H1 (cell line): Measurements from ENCODE around the gene NET1. TPM values are rescaled to one million over a fixed set of nuclear protein-coding genes. Genes with fewer than 3 reads are reported as not detected.

ENCODE experiments used
- CTCF ChIA-PET: fragments of 300-600 bp; sonication (Branson Sonifier 250); formaldehyde crosslinking; loops from one replicate; lab custom pipeline; 2021; ENCODE audit not compliant: partially characterized antibody; lab: Charles Lee
- POLR2A ChIA-PET: fragments of 300-600 bp; sonication (Branson Sonifier 250); formaldehyde crosslinking; loops from one replicate; lab custom pipeline; 2021; ENCODE audit warnings: inconsistent platforms; ENCODE audit not compliant: partially characterized antibody; lab: Charles Lee
- DNase-seq, 2 experiments: peaks; one replicate each; pipeline versions ENCODE4 v3.0.0 to v3.0.0-alpha.2; 2010 to 2022; ENCODE audit warnings: low spot score in 2 of 2, low read depth in 1 of 2, mixed read lengths in 1 of 2
- FAIRE-seq: peaks from 2 replicates; lab custom pipeline; 2011; peaks lifted over from hg19 to GRCh38; lab: Jason Lieb, UNC
- H2AFZ ChIP-seq: 2 replicates; pipeline ENCODE4 v1.8.1; 2012; ENCODE audit warnings: low read length, inconsistent platforms
- H2AK5ac ChIP-seq: 2 replicates; pipeline ENCODE4 v1.6.1; 2013; ENCODE audit warnings: low read depth, low read length
- H2BK120ac ChIP-seq: replicated peaks from 2 replicates; pipeline ENCODE3; 2013; ENCODE audit warnings: low read depth, low read length, inconsistent platforms
- H2BK12ac ChIP-seq: 2 replicates; pipeline ENCODE4 v1.6.1; 2013; ENCODE audit warnings: low read depth, low read length
- H2BK15ac ChIP-seq: 2 replicates; pipeline ENCODE4 v1.6.1; 2013; ENCODE audit warnings: low read length
- H2BK20ac ChIP-seq: 2 replicates; pipeline ENCODE4 v1.6.1; 2013; ENCODE audit warnings: low read length
- H2BK5ac ChIP-seq: 2 replicates; pipeline ENCODE4 v1.6.1; 2013; ENCODE audit warnings: low read depth, low read length
- H3K14ac ChIP-seq: 2 replicates; pipeline ENCODE4 v1.6.1; 2013; ENCODE audit warnings: inconsistent platforms; ENCODE audit not compliant: insufficient read length
- H3K18ac ChIP-seq: 2 replicates; pipeline ENCODE4 v1.6.1; 2013; ENCODE audit warnings: low read length; ENCODE audit errors: extremely low read depth
- H3K23ac ChIP-seq: 2 replicates; pipeline ENCODE4 v1.6.1; 2013; ENCODE audit warnings: inconsistent platforms; ENCODE audit not compliant: insufficient read length
- H3K23me2 ChIP-seq: 2 replicates; pipeline ENCODE4 v1.6.1; 2013; ENCODE audit warnings: low read depth, low read length
- H3K27ac ChIP-seq: 2 replicates; pipeline ENCODE4 v1.6.1; 2011; ENCODE audit warnings: low read depth, low read length, inconsistent platforms
- H3K27me3 ChIP-seq, 4 experiments: replicated peaks in 1 of 4; 1 replicate in 1 of 4; 2 replicates in 3 of 4; pipeline versions ENCODE4 v1.6.1 to v1.8.1; 2011 to 2013; ENCODE audit warnings: low read length in 3 of 4, mild to moderate bottlenecking in 3 of 4, inconsistent platforms in 2 of 4, mixed read lengths in 2 of 4, moderate library complexity in 1 of 4; ENCODE audit not compliant: control insufficient read depth in 3 of 4, insufficient read depth in 3 of 4; ENCODE audit errors: extremely low read depth in 1 of 4
- H3K36me3 ChIP-seq, 4 experiments: 2 replicates each; pipeline versions ENCODE4 v1.6.1 to v1.8.1; 2011 to 2013; ENCODE audit warnings: mild to moderate bottlenecking in 4 of 4, low read length in 3 of 4, moderate library complexity in 2 of 4, control low read depth in 1 of 4, inconsistent platforms in 1 of 4; ENCODE audit not compliant: insufficient read depth in 4 of 4, control insufficient read depth in 2 of 4
- H3K4ac ChIP-seq: replicated peaks from 2 replicates; pipeline ENCODE3; 2013; ENCODE audit warnings: low read length, low read depth, mixed read lengths, inconsistent platforms; ENCODE audit not compliant: insufficient read length
- H3K4me1 ChIP-seq, 4 experiments: replicated peaks in 1 of 4; 1 replicate in 1 of 4; 2 replicates in 3 of 4; pipeline versions ENCODE4 v1.6.1 to v1.8.1; 2011 to 2013; ENCODE audit warnings: low read length in 3 of 4, inconsistent platforms in 2 of 4, mixed read lengths in 1 of 4; ENCODE audit not compliant: insufficient read depth in 4 of 4, control insufficient read depth in 3 of 4
- H3K4me2 ChIP-seq, 2 experiments: 2 replicates each; pipeline versions ENCODE4 v1.6.1 to v1.8.1; 2011 to 2013; ENCODE audit warnings: low read depth in 2 of 2, low read length in 2 of 2, control low read depth in 1 of 2, inconsistent platforms in 1 of 2, mild to moderate bottlenecking in 1 of 2; ENCODE audit not compliant: insufficient read depth in 1 of 2
- H3K4me3 ChIP-seq, 4 experiments: fragments of 200-600, 300-600 bp in 1 of 4; sonication (generic), shearing (Covaris generic), sonication (Bioruptor Twin) in 1 of 4; 2 replicates each; pipeline versions ENCODE4 v1.5.1 to v1.8.1; 2011 to 2016; ENCODE audit warnings: low read length in 4 of 4, low read depth in 3 of 4, control low read depth in 2 of 4, inconsistent platforms in 2 of 4, mild to moderate bottlenecking in 2 of 4, mixed read lengths in 1 of 4, moderate library complexity in 1 of 4; ENCODE audit not compliant: insufficient read depth in 2 of 4; ENCODE audit errors: extremely low read depth in 1 of 4
- H3K56ac ChIP-seq: replicated peaks from 2 replicates; pipeline ENCODE3; 2013; ENCODE audit warnings: low read depth, mild to moderate bottlenecking, mixed read lengths, low read length, inconsistent platforms; ENCODE audit not compliant: insufficient read length
- H3K79me1 ChIP-seq: 2 replicates; pipeline ENCODE4 v1.6.1; 2013; ENCODE audit warnings: low read depth, low read length, control low read depth
- H3K79me2 ChIP-seq, 2 experiments: 2 replicates each; pipeline versions ENCODE4 v1.6.1 to v1.8.1; 2012 to 2013; ENCODE audit warnings: low read length in 2 of 2, mild to moderate bottlenecking in 2 of 2, inconsistent platforms in 1 of 2; ENCODE audit not compliant: insufficient read depth in 2 of 2, control insufficient read depth in 1 of 2
- H3K9ac ChIP-seq, 4 experiments: replicated peaks in 1 of 4; 1 replicate in 1 of 4; 2 replicates in 3 of 4; pipeline versions ENCODE4 v1.6.1 to v1.8.1; 2011 to 2013; ENCODE audit warnings: low read depth in 3 of 4, low read length in 3 of 4, control low read depth in 2 of 4, mild to moderate bottlenecking in 2 of 4, moderate library complexity in 2 of 4, inconsistent platforms in 1 of 4; ENCODE audit errors: extremely low read depth in 1 of 4
- H3K9me3 ChIP-seq, 2 experiments: 2 replicates each; pipeline versions ENCODE4 v1.6.1 to v1.8.1; 2012 to 2013; ENCODE audit warnings: mild to moderate bottlenecking in 2 of 2, moderate library complexity in 2 of 2, control low read depth in 1 of 2, inconsistent platforms in 1 of 2, low read depth in 1 of 2, low read length in 1 of 2, mixed read lengths in 1 of 2; ENCODE audit not compliant: insufficient read depth in 2 of 2
- H4K20me1 ChIP-seq, 2 experiments: replicated peaks in 1 of 2; 2 replicates each; pipeline versions ENCODE3 to v1.8.1; 2011 to 2013; ENCODE audit warnings: inconsistent platforms in 2 of 2, low read length in 2 of 2, mild to moderate bottlenecking in 1 of 2; ENCODE audit not compliant: insufficient read depth in 2 of 2, control insufficient read depth in 1 of 2
- H4K5ac ChIP-seq: 2 replicates; pipeline ENCODE4 v1.6.1; 2013; ENCODE audit warnings: low read length, low read depth, mixed read lengths, inconsistent platforms; ENCODE audit not compliant: insufficient read length
- H4K8ac ChIP-seq: 2 replicates; pipeline ENCODE4 v1.8.0; 2013; ENCODE audit warnings: mild to moderate bottlenecking, moderate library complexity, low read length, inconsistent platforms; ENCODE audit not compliant: insufficient read depth; ENCODE audit errors: extremely low read depth
- H4K91ac ChIP-seq: replicated peaks from 2 replicates; pipeline ENCODE3; 2013; ENCODE audit warnings: low read length, mixed read lengths, inconsistent platforms; ENCODE audit not compliant: insufficient read length
- GABPA ChIP-seq: IDR thresholded peaks from 2 replicates; pipeline ENCODE4 v1.6.1; 2011; ENCODE audit warnings: mild to moderate bottlenecking, low read length, moderate library complexity, borderline replicate concordance; ENCODE audit not compliant: insufficient read depth
- HDAC6 ChIP-seq: IDR thresholded peaks from one replicate; pipeline ENCODE4 v1.7.1; 2012; ENCODE audit warnings: low read depth, mild to moderate bottlenecking, inconsistent platforms, low read length, moderate library complexity
- JUND ChIP-seq: IDR thresholded peaks from 2 replicates; pipeline ENCODE4 v1.6.1; 2011; ENCODE audit warnings: mild to moderate bottlenecking, improper control_type of control experiment, low read length
- KDM4A ChIP-seq: IDR thresholded peaks from one replicate; pipeline ENCODE4 v1.7.1; 2012; ENCODE audit warnings: low read depth, mild to moderate bottlenecking, moderate library complexity, low read length, inconsistent platforms; ENCODE audit not compliant: severe bottlenecking
- NANOG ChIP-seq: IDR thresholded peaks from 2 replicates; pipeline ENCODE4 v1.6.1; 2011; ENCODE audit warnings: low read length, low read depth, mild to moderate bottlenecking, inconsistent platforms; ENCODE audit not compliant: insufficient read depth, poor library complexity, severe bottlenecking
- NRF1 ChIP-seq: IDR thresholded peaks from 2 replicates; pipeline ENCODE4 v1.6.1; 2011; ENCODE audit warnings: mild to moderate bottlenecking, low read depth, low read length, improper control_type of control experiment
- POLR2A ChIP-seq, 2 experiments: IDR thresholded peaks; 1 replicate in 1 of 2; 2 replicates in 1 of 2; pipeline ENCODE4 v1.6.1; 2011; ENCODE audit warnings: low read depth in 2 of 2, low read length in 2 of 2, mild to moderate bottlenecking in 2 of 2; ENCODE audit errors: control extremely low read depth in 1 of 2
- RAD21 ChIP-seq, 2 experiments: IDR thresholded peaks in 1 of 2; conservative IDR thresholded peaks in 1 of 2; 2 replicates each; pipeline ENCODE4 v1.6.1; 2011; ENCODE audit warnings: low read depth in 2 of 2, low read length in 2 of 2, improper control_type of control experiment in 1 of 2, inconsistent platforms in 1 of 2, mild to moderate bottlenecking in 1 of 2, moderate library complexity in 1 of 2
- SIRT6 ChIP-seq: IDR thresholded peaks from one replicate; pipeline ENCODE4 v1.7.1; 2012; ENCODE audit warnings: low read length, inconsistent platforms
- SUZ12 ChIP-seq: fragments of 200-600 bp; sonication (generic); IDR thresholded peaks from 2 replicates; pipeline ENCODE4 v1.6.1; 2012; ENCODE audit warnings: mild to moderate bottlenecking, inconsistent platforms, low read length, moderate library complexity, mixed read lengths
- ZNF274 ChIP-seq: IDR thresholded peaks from 2 replicates; pipeline ENCODE4 v1.7.0; 2012; ENCODE audit warnings: low read length, borderline replicate concordance; ENCODE audit errors: extremely low read depth
- WGBS, 2 experiments: shearing (Covaris generic) in 1 of 2; methylation state at CpG; one replicate each; pipeline versions ENCODE4 v1.1.6 to v1.1.7; 2013 to 2015; ENCODE audit warnings: low lambda C conversion rate in 2 of 2, mixed read lengths in 2 of 2, inconsistent platforms in 1 of 2, low coverage in 1 of 2, missing lambda C conversion rate in 1 of 2; ENCODE audit not compliant: insufficient replicate concordance in 2 of 2, insufficient coverage in 1 of 2, insufficient read length in 1 of 2; ENCODE audit errors: extremely low coverage in 1 of 2, missing lambda C conversion rate in 1 of 2; 5-methylcytosine and 5-hydroxymethylcytosine counted together
- polyA plus RNA-seq, 7 experiments: library from polyadenylated mRNA; depleted of rRNA in 3 of 7; stranded (reverse) in 5 of 7; unstranded in 2 of 7; fragments of >200 nt in 5 of 7; fragments of 200-250 nt in 2 of 7; gene quantifications; 1 replicate in 5 of 7; 2 replicates in 1 of 7; 4 replicates in 1 of 7; pipeline versions ENCODE4 v1.2.1 to v1.2.3, GENCODE V29; 2011 to 2013; ENCODE audit warnings: missing spikeins in 2 of 7, mixed read lengths in 2 of 7
- total RNA-seq: library from RNA; stranded (reverse); fragmentation: NEBNext Ultra II Directional; extraction: Animal tissue kit (Norgen Biotek cat#: 25700); gene quantifications from 2 replicates; pipeline ENCODE4 v1.2.1, GENCODE V29; 2021

The NET1 gene
- total and polyA plus RNA-seq, 2 of the 8 experiments (the other 6 are each of a cell fraction or from before 2014, with no cell fraction given), result 21.5 to 117 TPM

GRCh38 chr10:5494611-5495010, 82.3 kb downstream of the NET1 start:
- Histone ChIP-seq H3K4me2 (no peak overlapping the region), H3K79me1 (no peaks in the 10 kb centered on the region), H3K9me3 (peaks cover 6 to 7% of the 10 kb centered on the region in 2 experiments; a peak in 2 of 4 replicates), H2BK12ac (0 out of 2 replicates have a peak overlapping the region, but pooled peaks have one; percentile 30), H3K27me3 (no peaks in the 10 kb centered on the region), H3K23me2 (peaks cover 12% of the 10 kb centered on the region; the same call in 1 of the 2 replicates), H2BK15ac (0 out of 2 replicates have a peak overlapping the region, but pooled peaks have one; percentile 40), H3K14ac (no peak overlapping the region), H3K56ac (no peak overlapping the region), H4K5ac (no peak overlapping the region), H4K8ac (no peak overlapping the region; the same call in 1 of the 2 replicates), H2AK5ac (no peak overlapping the region; the same call in 1 of the 2 replicates), H3K79me2 (no peaks in the 10 kb centered on the region), H3K23ac (no peak overlapping the region), H3K4me3 (no peak overlapping the region), H3K4ac (no peak overlapping the region), H2BK120ac (no peak overlapping the region), H3K36me3 (no peaks in the 10 kb centered on the region), H4K91ac (no peak overlapping the region), H2BK20ac (no peak overlapping the region; the same call in 1 of the 2 replicates), H2AFZ (no peak overlapping the region), H3K27ac (no peak overlapping the region), H3K9ac (no peak overlapping the region), H2BK5ac (no peak overlapping the region), H3K4me1 (peaks cover 0 to 3% (median 0%) of the 10 kb centered on the region in 4 experiments; a peak in 1 of 7 replicates), H3K18ac (no peak overlapping the region), H4K20me1 (peaks cover 0 to 3% of the 10 kb centered on the region in 2 experiments)
- FAIRE-seq, result no peak
- WGBS, 2 experiments, result 83% methylated on average over 8 of the region's 8 CpGs; no CpG with 5 or more reads in 1 of the 2 experiments
- CTCF ChIA-PET, result interaction anchor here (0.6 to 2.6 kb wide), 16 partner anchors 8 to 129 kb away, joined by 3 to 17 read pairs (median 3); no protein-coding TSS in a partner anchor
- POLR2A ChIA-PET, result interaction anchor here (1.5 to 1.8 kb wide), 2 partner anchors 46 to 48 kb away, joined by 5 to 8 read pairs; no protein-coding TSS in a partner anchor
- no peak for DNase-seq
- no peak for TF ChIP-seq POLR2A (IDR thresholded peaks at IDR 0.05; ENCODE audit: control extremely low read depth in 1 of 2, low read depth in 2 of 2, low read length in 2 of 2)
- no peak for TF ChIP-seq NRF1
- TF ChIP-seq NANOG, result no peak
- no peak for TF ChIP-seq HDAC6
- peak; percentile 29 to 55; a peak in 2 of 4 replicates for TF ChIP-seq RAD21 (IDR thresholded peaks at IDR 0.05 in 1 of 2, conservative IDR thresholded peaks at IDR 0.05 in 1 of 2; ENCODE audit: low read depth in 2 of 2, low read length in 2 of 2)
- no peak for TF ChIP-seq SUZ12
- TF ChIP-seq ZNF274, result no peak
- TF ChIP-seq SIRT6, result no peak
- TF ChIP-seq GABPA, result no peak
- TF ChIP-seq JUND, result no peak
- TF ChIP-seq KDM4A, result no peak
